Fibroblast of peridontal ligament (primary cell): ENCODE data around the gene MRFAP1.
"Not testable (repeated sequence)": the region's sequence is repeated elsewhere in the genome, so short reads cannot be mapped to it uniquely, and the experiment has no call there.

ENCODE experiments used
- DNase-seq: peaks from one replicate; pipeline ENCODE4 v3.0.0-alpha.2; 2010; ENCODE audit errors: extremely low read depth

MRFAP1 gene

GRCh38 chr4:6633091-6633906 lies 7.2 kb upstream of the MRFAP1 start:
- peak; percentile 15 for DNase-seq

- DNase-seq: no peak
These were observed 5.7 kb upstream of the MRFAP1 start for GRCh38 chr4:6634746-6635145.

DNA sequence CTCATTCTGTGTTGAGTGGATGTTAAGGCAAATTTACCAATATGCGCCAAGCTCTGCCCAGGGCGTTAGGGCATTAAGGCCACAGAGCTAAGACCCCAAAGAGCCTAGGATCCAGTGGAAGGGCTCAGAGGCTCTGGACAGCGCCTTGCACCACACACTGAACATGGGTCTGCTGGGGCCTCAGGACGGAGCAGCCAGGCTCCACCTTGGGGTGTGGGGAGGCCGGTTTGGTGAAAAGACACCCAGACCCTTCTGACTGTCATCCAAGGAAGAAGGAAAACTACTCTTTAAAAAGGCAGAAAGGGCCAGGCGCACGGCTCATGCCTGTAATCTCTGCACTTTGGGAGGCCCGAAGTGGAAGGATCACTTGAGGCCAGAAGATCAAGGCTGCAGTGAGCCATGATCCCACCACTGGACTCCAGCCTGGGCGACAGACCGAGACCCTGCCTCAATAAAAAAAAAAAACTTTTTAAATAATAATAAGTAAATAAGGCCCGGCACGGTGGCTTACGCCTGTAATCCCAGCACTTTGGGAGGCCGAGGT lies 1.3 kb upstream of the MRFAP1 start:
- DNase-seq: no peak

DNA sequence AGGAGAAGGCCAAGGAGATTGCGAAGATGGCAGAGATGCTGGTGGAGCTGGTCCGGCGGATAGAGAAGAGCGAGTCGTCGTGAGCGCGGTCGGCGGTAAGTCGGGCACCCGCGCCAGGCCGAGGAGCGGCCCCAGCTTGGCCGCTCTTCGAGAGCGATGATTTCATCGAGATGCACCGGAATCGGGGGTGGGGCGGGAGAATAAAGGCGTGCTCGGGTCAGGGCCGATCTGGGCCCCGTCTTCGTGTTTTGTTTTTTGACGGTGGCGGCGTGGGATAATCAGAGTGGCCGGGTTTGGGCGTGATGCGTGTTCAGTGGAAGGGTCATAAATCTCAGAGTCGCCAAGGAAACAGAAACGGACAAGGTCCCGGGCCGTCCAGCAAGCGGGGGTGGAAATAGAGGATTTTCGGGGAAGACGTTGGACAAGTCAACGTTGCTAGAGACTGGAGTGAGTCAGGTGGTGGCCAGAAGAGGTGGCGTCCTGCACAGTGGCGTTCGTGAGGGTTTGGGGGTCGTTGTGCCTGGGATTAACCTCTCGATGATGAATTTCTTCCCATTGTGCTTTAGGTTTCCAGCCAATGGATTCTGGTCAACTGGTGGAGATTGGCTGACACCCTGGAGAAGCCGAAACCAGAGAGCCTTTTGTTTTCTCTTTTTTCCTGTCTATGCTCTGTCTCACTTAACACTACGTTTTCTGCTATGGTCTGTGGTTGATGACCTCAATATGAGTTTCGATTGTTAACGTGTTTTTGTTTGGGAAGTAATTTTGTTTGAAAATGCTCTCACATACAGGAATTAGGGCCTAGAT lies 882 bp downstream of the MRFAP1 start:
- peak; percentile 49 for DNase-seq

DNA sequence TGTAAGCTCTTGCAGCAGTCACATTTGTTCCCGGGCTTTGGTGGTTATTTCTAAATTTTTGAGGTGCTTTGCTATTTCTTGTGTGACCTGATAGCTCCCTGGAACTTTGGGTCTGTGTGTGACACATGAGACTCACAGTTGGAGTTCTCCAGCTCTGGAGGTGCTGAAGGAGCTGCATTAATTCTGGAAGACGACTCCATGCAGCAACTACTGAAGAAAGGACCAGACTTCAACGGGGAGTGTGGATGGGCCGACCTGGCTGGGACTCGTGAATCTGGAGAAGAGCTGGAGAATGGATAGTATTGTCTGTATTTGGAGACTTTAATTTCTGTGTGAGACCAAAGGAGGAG lies 1.5 kb downstream of the MRFAP1 start:
- no peak for DNase-seq

DNA sequence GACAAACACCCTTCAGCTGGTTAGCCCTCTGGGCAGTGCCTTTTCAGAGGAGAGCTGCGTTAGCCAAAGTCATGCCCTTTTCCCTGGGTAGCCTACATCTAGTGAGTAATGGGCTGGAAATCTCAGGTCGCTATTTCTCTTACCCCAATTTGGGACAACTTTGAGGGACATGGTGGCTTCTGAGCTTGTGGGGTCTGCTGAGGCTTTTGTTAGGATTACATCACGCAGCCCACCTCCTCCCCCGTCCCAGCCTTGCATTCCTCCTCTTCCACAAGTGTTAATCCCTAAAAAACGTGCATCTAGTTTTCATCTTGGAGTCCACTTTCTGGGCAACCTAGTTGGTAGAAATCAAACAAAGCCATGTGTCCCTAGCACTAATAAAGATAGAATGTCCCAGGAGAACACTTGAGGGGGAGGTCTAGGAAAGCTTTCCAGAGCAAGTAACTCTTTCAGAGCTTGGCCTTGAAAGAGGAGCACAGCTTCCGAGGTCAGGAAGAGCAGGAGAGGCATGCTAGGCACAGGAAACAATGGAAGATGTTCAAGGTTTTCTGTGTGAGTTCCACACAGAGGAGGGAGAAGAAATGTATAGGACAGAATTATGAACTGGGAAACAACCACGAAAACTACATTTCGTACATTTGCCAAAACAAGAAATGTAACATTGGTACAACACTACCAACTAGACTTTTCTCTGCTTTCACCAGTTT lies 2.8 kb downstream of the MRFAP1 start:
- no peak for DNase-seq

DNA sequence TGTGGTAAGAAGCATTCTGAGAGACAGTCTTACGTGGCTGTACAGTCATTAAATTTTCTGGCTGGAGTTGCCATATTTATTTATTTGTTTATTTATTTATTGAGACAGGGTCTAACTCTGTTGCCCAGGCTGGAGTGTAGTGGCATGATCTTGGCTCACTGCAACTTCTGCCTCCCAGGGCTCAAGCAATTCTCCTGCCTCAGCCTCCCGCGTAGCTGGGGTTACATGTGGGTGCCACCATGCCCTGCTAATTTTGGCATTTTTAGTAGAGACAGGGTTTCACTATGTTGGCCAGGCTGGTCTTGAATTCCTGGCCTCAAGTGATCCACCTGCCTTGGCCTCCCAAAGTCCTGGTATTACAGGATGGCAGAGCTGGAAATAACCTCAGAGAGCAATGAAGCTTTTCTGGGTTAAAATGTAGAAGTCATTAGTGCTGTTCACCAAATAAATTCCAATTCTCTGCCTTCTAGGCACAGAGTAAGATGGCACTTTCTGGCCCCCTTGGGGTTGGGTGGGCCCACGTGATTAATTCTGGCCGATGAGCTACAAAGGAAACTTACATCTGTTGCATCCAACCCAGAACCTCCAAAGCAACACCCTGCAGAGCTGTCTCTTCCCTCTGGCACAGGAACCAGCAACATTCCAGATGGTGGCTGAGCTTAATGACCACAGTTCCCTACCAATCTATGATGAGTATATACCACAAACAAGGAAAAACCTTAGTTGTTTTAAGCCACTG lies 4.5 kb downstream of the MRFAP1 start:
- DNase-seq: no peak

DNA sequence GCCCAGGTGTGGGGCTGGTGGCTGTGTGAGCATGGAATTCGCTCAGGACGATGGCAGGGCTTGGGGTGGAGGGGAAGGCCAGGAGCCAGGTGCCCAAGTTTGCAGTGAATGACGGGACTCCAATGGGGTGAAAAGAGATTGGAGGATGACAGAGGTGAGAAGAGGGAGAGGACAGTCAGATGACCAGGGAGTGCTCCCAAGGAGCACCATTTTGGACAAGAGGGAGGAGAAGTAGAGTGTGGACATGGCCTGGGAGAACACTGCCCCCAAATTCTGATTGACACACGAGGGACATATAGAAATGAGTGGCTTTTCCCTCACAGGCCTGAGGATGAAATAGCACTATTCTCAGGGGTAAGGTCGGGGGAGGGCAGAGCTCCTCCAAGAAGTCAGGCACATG lies 6.7 kb downstream of the MRFAP1 start:
- no peak for DNase-seq

GRCh38 chr4:6647582-6648230 lies 7.2 kb downstream of the MRFAP1 start:
- DNase-seq: no peak

DNA sequence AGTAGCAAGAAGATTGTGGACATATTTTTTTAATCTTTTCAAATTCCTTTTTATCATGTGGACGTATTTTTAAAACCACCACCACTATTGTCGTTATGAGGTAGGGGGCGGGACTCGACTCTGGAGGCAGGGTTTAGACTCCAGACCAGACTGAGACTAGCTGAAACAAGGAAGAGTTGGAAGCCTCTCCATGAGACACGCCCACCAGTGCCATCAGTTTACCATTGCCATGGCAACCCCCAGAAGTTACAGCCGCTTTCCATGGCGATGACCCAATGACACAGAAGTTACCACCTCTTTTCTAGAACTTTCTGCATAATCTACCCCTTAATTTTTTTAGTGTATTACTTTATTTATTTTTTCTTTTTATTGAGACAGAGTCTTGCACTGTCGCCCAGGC lies 8.7 kb downstream of the MRFAP1 start:
- no peak for DNase-seq

DNA sequence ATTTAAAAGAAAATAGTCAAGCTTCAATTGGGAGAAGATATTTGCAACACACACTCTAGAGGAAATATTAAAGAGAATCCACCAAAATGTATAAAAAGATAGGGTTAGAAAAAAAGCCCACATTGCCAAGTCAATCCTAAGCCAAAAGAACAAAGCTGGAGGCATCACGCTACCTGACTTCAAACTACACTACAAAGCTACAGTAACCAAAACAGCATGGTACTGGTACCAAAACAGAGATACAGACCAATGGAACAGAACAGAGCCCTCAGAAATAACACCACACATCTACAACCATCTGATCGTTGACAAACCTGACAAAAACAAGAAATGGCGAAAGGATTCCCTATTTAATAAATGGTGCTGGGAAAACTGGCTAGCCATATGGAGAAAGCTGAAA lies 13.7 kb downstream of the MRFAP1 start:
- not testable (repeated sequence) for DNase-seq

- not testable (repeated sequence) for DNase-seq
These were observed 14.8 kb downstream of the MRFAP1 start for GRCh38 chr4:6655291-6655690.

GRCh38 chr4:6655924-6656323 lies 15.4 kb downstream of the MRFAP1 start:
- no peak for DNase-seq

- no peak for DNase-seq
These were observed 17.0 kb downstream of the MRFAP1 start for GRCh38 chr4:6657242-6658208.

GRCh38 chr4:6658209-6658595 lies 17.7 kb downstream of the MRFAP1 start:
- no peak for DNase-seq

DNA sequence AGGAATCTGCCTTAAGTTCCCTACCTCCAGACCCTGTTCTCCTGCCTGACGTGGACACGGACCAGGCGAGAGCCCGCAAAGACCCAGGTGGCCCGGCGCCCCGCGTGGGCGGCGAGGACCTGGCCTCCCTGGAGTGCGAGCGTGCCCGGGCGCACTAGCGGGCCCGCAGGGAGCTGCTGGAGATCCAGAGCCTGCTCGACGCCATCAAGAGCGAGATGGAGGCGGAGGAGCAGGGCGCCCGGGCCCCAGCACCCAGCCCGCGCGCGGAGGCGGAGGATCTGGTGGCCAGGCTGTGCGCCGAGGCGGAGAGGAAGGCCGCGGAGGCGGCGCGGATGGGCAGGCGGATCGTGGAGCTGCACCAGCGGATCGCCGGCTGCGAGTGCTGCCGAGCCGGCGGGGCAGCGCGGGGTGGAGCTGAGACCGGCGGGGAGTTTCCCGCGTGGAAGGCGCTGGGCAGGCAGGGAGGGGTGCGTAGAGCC lies 18.2 kb downstream of the MRFAP1 start:
- peak; percentile 19 for DNase-seq

- DNase-seq: no peak
These were observed 19.4 kb downstream of the MRFAP1 start for GRCh38 chr4:6659897-6660296.

DNA sequence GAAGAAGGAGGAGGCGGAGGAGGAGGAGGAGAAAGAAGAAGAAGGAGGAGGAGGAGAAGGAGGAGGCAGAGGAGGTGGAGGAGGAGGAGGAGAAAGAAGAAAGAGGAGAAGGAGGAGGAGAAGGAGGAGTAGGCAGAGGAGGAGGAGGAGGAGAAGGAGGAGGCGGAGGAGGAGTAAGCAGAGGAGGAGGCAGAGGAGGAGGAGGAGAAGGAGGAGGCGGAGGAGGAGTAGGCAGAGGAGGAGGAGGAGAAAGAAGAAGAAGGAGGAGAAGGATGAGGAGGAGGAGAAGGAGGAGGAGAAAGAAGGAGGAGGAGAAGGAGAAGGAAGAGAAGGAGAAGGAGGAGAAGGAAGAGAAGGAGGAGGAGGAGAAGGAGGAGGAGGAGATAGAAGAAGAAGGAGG lies 19.9 kb downstream of the MRFAP1 start:
- DNase-seq: no peak

DNA sequence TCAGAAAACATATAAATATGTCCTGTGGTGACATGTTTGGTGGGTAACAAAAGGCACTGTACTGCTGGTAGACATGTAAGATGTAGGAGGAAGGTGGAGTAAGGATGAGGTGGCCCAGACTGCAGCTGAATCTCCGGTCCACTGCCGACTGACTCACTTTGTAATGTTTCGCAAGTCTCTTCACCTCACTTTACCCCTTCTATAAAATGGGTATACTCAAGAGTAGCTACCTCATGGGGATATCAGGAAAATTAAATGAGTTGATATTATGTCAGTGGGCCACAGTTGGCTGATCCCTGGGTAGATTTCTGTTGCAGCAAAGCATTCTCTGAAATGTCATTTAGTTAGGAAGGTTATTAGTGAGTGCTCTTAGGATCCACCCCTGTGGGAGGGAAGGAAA lies 22.1 kb downstream of the MRFAP1 start:
- DNase-seq: no peak
